ENCODE measurements around the gene CNOT2. TPM values are rescaled to one million over a fixed set of nuclear protein-coding genes. Genes with fewer than 3 reads are reported as not detected.

Gene CNOT2
- total and polyA plus RNA-seq, 2 experiments from 2014 or later = 67.3 to 158 TPM

DNA sequence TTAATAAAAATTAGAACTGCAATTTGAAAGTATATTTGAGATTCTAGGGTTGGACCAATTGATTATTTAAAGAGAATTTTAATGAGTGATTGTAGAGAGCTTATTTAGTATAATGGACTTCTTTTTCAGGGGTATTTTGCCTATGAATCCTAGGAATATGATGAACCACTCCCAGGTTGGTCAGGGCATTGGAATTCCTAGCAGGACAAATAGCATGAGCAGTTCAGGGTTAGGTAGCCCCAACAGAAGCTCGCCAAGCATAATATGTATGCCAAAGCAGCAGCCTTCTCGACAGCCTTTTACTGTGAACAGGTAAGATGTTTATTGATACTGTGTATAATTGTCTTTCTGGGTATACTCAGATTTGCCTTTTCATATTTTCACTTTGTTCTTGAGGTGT is 86.9 kb downstream of the CNOT2 start:
- Histone ChIP-seq H3K9me3 (ENCODE audit: low read depth) (no peaks in the 10 kb centered on the region), H3K79me2 (peaks cover 30% of the 10 kb centered on the region), H3K9me2 (replicated peaks; ENCODE audit: insufficient read depth) (no peaks in the 10 kb centered on the region), H3K36me3 (replicated peaks; ENCODE audit: insufficient read depth, low read depth) (no peaks in the 10 kb centered on the region), H3K4me2 (no peak overlapping the region), H2AFZ (no peak overlapping the region), H4K20me1 (ENCODE audit: insufficient read depth, poor library complexity, severe bottlenecking) (no peaks in the 10 kb centered on the region), H3K27ac (no peak overlapping the region), H3K4me3 (no peak overlapping the region), H3K27me3 (no peaks in the 10 kb centered on the region), H3K4me1 (ENCODE audit: insufficient read depth) (no peaks in the 10 kb centered on the region)
- whole genome bisulfite sequencing (ENCODE audit: low lambda C conversion rate, missing lambda C conversion rate) = 90% methylated on average over 2 of the region's 2 CpGs
- TF ChIP-seq EZH2phosphoT487 (IDR thresholded peaks at IDR 0.05; ENCODE audit: low read depth, severe bottlenecking, unreplicated experiment) (no peak), EZH2 (IDR thresholded peaks at IDR 0.05; ENCODE audit: borderline replicate concordance) (no peak), CTCF (IDR thresholded peaks at IDR 0.05; ENCODE audit: poor library complexity) (no peak)
- DNase-seq (ENCODE audit: low spot score) = no peak

- Histone ChIP-seq H3K4me2 (no peak overlapping the region), H3K9me2 (replicated peaks; ENCODE audit: insufficient read depth) (no peaks in the 10 kb centered on the region), H3K4me3 (no peak overlapping the region), H3K4me1 (ENCODE audit: insufficient read depth) (no peaks in the 10 kb centered on the region), H3K27ac (no peak overlapping the region), H3K79me2 (peaks cover 15% of the 10 kb centered on the region), H2AFZ (no peak overlapping the region), H3K27me3 (no peaks in the 10 kb centered on the region), H3K36me3 (replicated peaks; ENCODE audit: insufficient read depth, low read depth) (no peaks in the 10 kb centered on the region), H3K9me3 (ENCODE audit: low read depth) (no peaks in the 10 kb centered on the region), H4K20me1 (ENCODE audit: insufficient read depth, poor library complexity, severe bottlenecking) (no peaks in the 10 kb centered on the region)
- TF ChIP-seq EZH2 (IDR thresholded peaks at IDR 0.05; ENCODE audit: borderline replicate concordance) = no peak
- no peak for TF ChIP-seq CTCF (IDR thresholded peaks at IDR 0.05; ENCODE audit: poor library complexity)
- no peak for TF ChIP-seq EZH2phosphoT487 (IDR thresholded peaks at IDR 0.05; ENCODE audit: low read depth, severe bottlenecking, unreplicated experiment)
- DNase-seq (ENCODE audit: low spot score) = no peak
Measured at GRCh38 chr12:70332236-70332635, 89.0 kb downstream of the CNOT2 start.

DNA sequence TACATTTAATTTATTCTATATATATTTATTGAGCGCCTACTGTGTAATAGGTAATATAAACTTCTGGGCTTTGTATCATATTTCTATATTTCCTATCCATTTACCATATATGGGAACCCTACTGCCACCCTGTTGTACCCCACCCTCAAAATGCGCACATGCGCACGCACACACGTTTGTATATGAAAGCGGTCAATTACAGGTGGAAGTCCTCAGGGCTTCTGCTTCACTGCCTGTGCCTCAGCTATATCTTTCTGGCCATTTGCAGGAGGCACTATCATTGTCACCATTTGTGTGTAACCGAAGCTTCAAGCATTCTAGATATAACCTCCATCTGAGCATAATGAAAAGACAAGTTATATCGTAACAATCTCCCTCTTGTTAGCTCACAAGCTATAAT is 91.5 kb downstream of the CNOT2 start:
- Histone ChIP-seq H3K27me3 (no peaks in the 10 kb centered on the region), H3K9me3 (ENCODE audit: low read depth) (no peaks in the 10 kb centered on the region), H3K79me2 (no peaks in the 10 kb centered on the region), H3K27ac (no peak overlapping the region), H3K4me3 (no peak overlapping the region), H3K36me3 (replicated peaks; ENCODE audit: insufficient read depth, low read depth) (no peaks in the 10 kb centered on the region), H4K20me1 (ENCODE audit: insufficient read depth, poor library complexity, severe bottlenecking) (no peaks in the 10 kb centered on the region), H2AFZ (no peak overlapping the region), H3K9me2 (replicated peaks; ENCODE audit: insufficient read depth) (no peaks in the 10 kb centered on the region), H3K4me2 (no peak overlapping the region), H3K4me1 (ENCODE audit: insufficient read depth) (no peaks in the 10 kb centered on the region)
- no peak for DNase-seq (ENCODE audit: low spot score)
- no peak for TF ChIP-seq EZH2phosphoT487 (IDR thresholded peaks at IDR 0.05; ENCODE audit: low read depth, severe bottlenecking, unreplicated experiment)
- no peak for TF ChIP-seq CTCF (IDR thresholded peaks at IDR 0.05; ENCODE audit: poor library complexity)
- no peak for TF ChIP-seq EZH2 (IDR thresholded peaks at IDR 0.05; ENCODE audit: borderline replicate concordance)
- WGBS (ENCODE audit: low lambda C conversion rate, missing lambda C conversion rate) = over 99% methylated on average over 8 of the region's 8 CpGs

GRCh38 chr12:70338531-70338930 is 95.3 kb downstream of the CNOT2 start:
- Histone ChIP-seq H3K4me2 (no peak overlapping the region), H3K4me3 (no peak overlapping the region), H3K9me3 (ENCODE audit: low read depth) (no peaks in the 10 kb centered on the region), H3K27ac (no peak overlapping the region), H3K4me1 (ENCODE audit: insufficient read depth) (no peaks in the 10 kb centered on the region), H2AFZ (no peak overlapping the region), H3K79me2 (no peaks in the 10 kb centered on the region), H3K27me3 (no peaks in the 10 kb centered on the region), H3K36me3 (replicated peaks; ENCODE audit: insufficient read depth, low read depth) (no peaks in the 10 kb centered on the region), H3K9me2 (replicated peaks; ENCODE audit: insufficient read depth) (no peaks in the 10 kb centered on the region), H4K20me1 (ENCODE audit: insufficient read depth, poor library complexity, severe bottlenecking) (no peaks in the 10 kb centered on the region)
- no peak for DNase-seq (ENCODE audit: low spot score)
- 89% methylated on average over 2 of the region's 2 CpGs for WGBS (ENCODE audit: low lambda C conversion rate, missing lambda C conversion rate)
- TF ChIP-seq EZH2 (IDR thresholded peaks at IDR 0.05; ENCODE audit: borderline replicate concordance) (no peak), EZH2phosphoT487 (IDR thresholded peaks at IDR 0.05; ENCODE audit: low read depth, severe bottlenecking, unreplicated experiment) (no peak), CTCF (IDR thresholded peaks at IDR 0.05; ENCODE audit: poor library complexity) (no peak)
